WTC11 (cell line): Measurements from ENCODE around the gene APOBEC3G. TPM values are rescaled to one million over a fixed set of nuclear protein-coding genes. Genes with fewer than 3 reads are reported as not detected.

ENCODE experiments used
- ATAC-seq: fragments of 200-7000 bp; cut with Tn5 transposase; 2 replicates; pipeline ENCODE4 v1.10.0; 2021; ENCODE audit warnings: mild to moderate bottlenecking, moderate library complexity
- CTCF ChIA-PET: fragments of 300-600 bp; sonication (Branson Sonifier 250); formaldehyde crosslinking; loops from one replicate; lab custom pipeline; 2021; ENCODE audit warnings: antibody characterized with exemption; lab: Charles Lee
- POLR2A ChIA-PET: fragments of 350-600 bp; sonication (Branson Sonifier 250); formaldehyde crosslinking; loops from one replicate; lab custom pipeline; 2021; ENCODE audit warnings: antibody characterized with exemption; lab: Charles Lee
- DNase-seq: peaks from one replicate; pipeline ENCODE4 v3.0.0; 2021; ENCODE audit warnings: low spot score
- H3K27ac Mint-ChIP-seq: 2 replicates; pipeline ENCODE4 v1.8.0; 2021; ENCODE audit warnings: mixed read lengths
- H3K27me3 Mint-ChIP-seq: 2 replicates; pipeline ENCODE4 v1.8.0; 2021; ENCODE audit warnings: low read depth, mild to moderate bottlenecking, moderate library complexity, mixed read lengths
- H3K36me3 Mint-ChIP-seq: 2 replicates; pipeline ENCODE4 v1.8.0; 2021; ENCODE audit warnings: mixed read lengths
- H3K4me1 Mint-ChIP-seq: 2 replicates; pipeline ENCODE4 v1.8.0; 2022; ENCODE audit warnings: mixed read lengths
- H3K4me3 Mint-ChIP-seq: 2 replicates; pipeline ENCODE4 v1.8.0; 2021; ENCODE audit warnings: mild to moderate bottlenecking, moderate library complexity, mixed read lengths
- H3K9me3 Mint-ChIP-seq: 2 replicates; pipeline ENCODE4 v1.8.0; 2021; ENCODE audit warnings: mixed read lengths
- ARID4B ChIP-seq: sonication (generic); formaldehyde crosslinking; IDR thresholded peaks from 2 replicates; pipeline ENCODE4 v1.8.0; 2023; ENCODE audit warnings: missing genetic modification reagents, mild to moderate bottlenecking, borderline replicate concordance
- ATF6 ChIP-seq: sonication (generic); formaldehyde crosslinking; IDR thresholded peaks from 2 replicates; pipeline ENCODE4 v1.8.1; 2023; ENCODE audit warnings: mild to moderate bottlenecking, missing genetic modification reagents
- CBFB ChIP-seq: sonication (generic); formaldehyde crosslinking; IDR thresholded peaks from 2 replicates; pipeline ENCODE4 v1.8.1; 2022; ENCODE audit warnings: mild to moderate bottlenecking, low read depth, missing genetic modification reagents
- ETV6 ChIP-seq: sonication (generic); formaldehyde crosslinking; IDR thresholded peaks from 2 replicates; pipeline ENCODE4 v1.8.1; 2022; ENCODE audit warnings: mild to moderate bottlenecking, missing genetic modification reagents
- FOXP1 ChIP-seq: sonication (generic); formaldehyde crosslinking; IDR thresholded peaks from 2 replicates; pipeline ENCODE4 v1.8.0; 2022; ENCODE audit warnings: missing genetic modification reagents, mild to moderate bottlenecking, moderate library complexity, borderline replicate concordance
- GTF2I ChIP-seq: fragments of 250-450 bp; sonication (Bioruptor Pico); conservative IDR thresholded peaks from 2 replicates; pipeline ENCODE4 v1.4.0; 2021; ENCODE audit warnings: mild to moderate bottlenecking
- KAT7 ChIP-seq: sonication (generic); formaldehyde crosslinking; IDR thresholded peaks from 2 replicates; pipeline ENCODE4 v1.8.1; 2023; ENCODE audit warnings: missing genetic modification reagents, mild to moderate bottlenecking, borderline replicate concordance
- MAX ChIP-seq: sonication (generic); formaldehyde crosslinking; IDR thresholded peaks from 2 replicates; pipeline ENCODE4 v1.8.0; 2022; ENCODE audit warnings: mild to moderate bottlenecking, missing genetic modification reagents
- NR3C1 ChIP-seq: sonication (generic); formaldehyde crosslinking; conservative IDR thresholded peaks from 2 replicates; pipeline ENCODE4 v1.8.1; 2023; ENCODE audit warnings: low read depth, mild to moderate bottlenecking, missing genetic modification reagents
- SMAD4 ChIP-seq: sonication (generic); formaldehyde crosslinking; IDR thresholded peaks from 2 replicates; pipeline ENCODE4 v1.8.0; 2022; ENCODE audit warnings: mild to moderate bottlenecking, missing genetic modification reagents
- SOX15 ChIP-seq: fragments of 250-450 bp; sonication (Bioruptor Pico); IDR thresholded peaks from 2 replicates; pipeline ENCODE4 v1.9.0; 2021; ENCODE audit warnings: mild to moderate bottlenecking
- STAT6 ChIP-seq: sonication (generic); formaldehyde crosslinking; conservative IDR thresholded peaks from 2 replicates; pipeline ENCODE4 v1.8.1; 2023; ENCODE audit warnings: mild to moderate bottlenecking, low read depth, missing genetic modification reagents, moderate library complexity
- USF1 ChIP-seq: sonication (generic); formaldehyde crosslinking; IDR thresholded peaks from 2 replicates; pipeline ENCODE4 v1.8.0; 2022; ENCODE audit warnings: mild to moderate bottlenecking, missing genetic modification reagents
- USF2 ChIP-seq: sonication (generic); formaldehyde crosslinking; IDR thresholded peaks from 2 replicates; pipeline ENCODE4 v1.8.1; 2023; ENCODE audit warnings: mild to moderate bottlenecking, missing genetic modification reagents, moderate library complexity
- ZBTB21 ChIP-seq: sonication (generic); formaldehyde crosslinking; IDR thresholded peaks from 2 replicates; pipeline ENCODE4 v1.8.1; 2023; ENCODE audit warnings: mild to moderate bottlenecking, missing genetic modification reagents, borderline replicate concordance
- ZNF263 ChIP-seq: sonication (generic); formaldehyde crosslinking; IDR thresholded peaks from 2 replicates; pipeline ENCODE4 v1.8.1; 2022; ENCODE audit warnings: low read depth, mild to moderate bottlenecking, moderate library complexity, missing genetic modification reagents
- ZNF416 ChIP-seq: fragments of 250-450 bp; sonication (Bioruptor Pico); IDR thresholded peaks from 2 replicates; pipeline ENCODE4 v1.9.0; 2021; ENCODE audit warnings: mild to moderate bottlenecking, inconsistent platforms
- total RNA-seq: library from RNA; stranded (reverse); gene quantifications from 3 replicates; pipeline ENCODE4 v1.2.3, GENCODE V29; 2021

Gene APOBEC3G
- total RNA-seq, 1 experiment from 2014 or later: 1.8 TPM

- TF ChIP-seq ARID4B (CRISPR knock-in tag) (no peak), ATF6 (CRISPR knock-in tag) (no peak), KAT7 (CRISPR knock-in tag) (no peak), FOXP1 (CRISPR knock-in tag) (0 out of 2 replicates have a peak, but pooled peaks have one; percentile 20), CBFB (CRISPR knock-in tag) (no peak), ZNF263 (CRISPR knock-in tag) (peak; percentile 83), STAT6 (CRISPR knock-in tag) (no peak), NR3C1 (CRISPR knock-in tag) (no peak)
These were observed 20.3 kb downstream of the APOBEC3G start, which contains the start of gene APOBEC3H (continued) for GRCh38 chr22:39097098-39098020.

GRCh38 chr22:39098026-39098425 lies 21.0 kb downstream of the APOBEC3G start:
- ATAC-seq (peak; percentile 94), DNase-seq (peak; percentile 60)
- H3K27ac Mint-ChIP-seq: peak overlapping the region; percentile 54; the same call in 1 of the 2 replicates
- H3K4me3 Mint-ChIP-seq: no peak overlapping the region
- H3K36me3 Mint-ChIP-seq: no peaks in the 10 kb centered on the region
- H3K27me3 Mint-ChIP-seq: no peaks in the 10 kb centered on the region
- ChIA-PET POLR2A (interaction anchor here (0.6 to 0.8 kb wide), 2 partner anchors 28 to 139 kb away, joined by 3 to 6 read pairs; no protein-coding TSS in a partner anchor), CTCF (interaction anchor here (0.8 to 1.7 kb wide), 5 partner anchors 16 to 95 kb away, joined by 3 to 11 read pairs (median 5); no protein-coding TSS in a partner anchor)
- TF ChIP-seq GTF2I (CRISPR knock-in tag): no peak
- peak; percentile 84; the same call in 1 of the 2 replicates for TF ChIP-seq ZNF416 (CRISPR knock-in tag)
- TF ChIP-seq SOX15: no peak
- TF ChIP-seq SMAD4 (CRISPR knock-in tag): no peak
- TF ChIP-seq ZBTB21: 0 out of 2 replicates have a peak, but pooled peaks have one; percentile 22
- TF ChIP-seq USF1 (CRISPR knock-in tag): peak; percentile 83; the same call in 1 of the 2 replicates
- TF ChIP-seq MAX: peak; percentile 41; the same call in 1 of the 2 replicates
- no peak for TF ChIP-seq ETV6 (CRISPR knock-in tag)
- peak; percentile 77 for TF ChIP-seq USF2 (CRISPR knock-in tag)
- no peaks in the 10 kb centered on the region for H3K9me3 Mint-ChIP-seq
- H3K4me1 Mint-ChIP-seq: peaks cover 45% of the 10 kb centered on the region
